ENCODE results near the gene CACNA1A. TPM values are rescaled to one million over a fixed set of nuclear protein-coding genes. Genes with fewer than 3 reads are reported as not detected.

The CACNA1A gene
- total RNA-seq, 2 donors from 2014 or later, result 0.27 to 2.3 TPM

DNA sequence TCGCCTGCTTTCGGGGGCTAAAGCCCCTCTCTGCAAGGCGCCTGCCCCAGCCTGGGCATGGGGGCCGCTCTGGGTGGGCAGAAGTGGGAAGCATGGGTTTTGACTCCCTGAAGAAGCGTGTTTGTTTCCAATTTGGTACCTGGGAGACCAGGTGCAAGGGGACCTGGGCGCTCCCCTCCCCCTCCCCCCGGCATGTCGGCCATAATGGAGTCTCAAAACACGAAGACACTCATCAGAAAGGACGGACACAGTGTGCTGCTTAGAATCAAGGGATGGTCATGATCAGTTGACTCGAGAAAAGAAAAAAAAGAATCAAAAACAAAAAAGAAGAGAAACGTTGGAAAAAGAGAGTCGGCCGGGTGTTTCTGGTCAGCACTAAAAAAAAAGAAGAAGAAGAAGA, 279.3 kb downstream of the CACNA1A start:
- TF ChIP-seq, protein P1, sequence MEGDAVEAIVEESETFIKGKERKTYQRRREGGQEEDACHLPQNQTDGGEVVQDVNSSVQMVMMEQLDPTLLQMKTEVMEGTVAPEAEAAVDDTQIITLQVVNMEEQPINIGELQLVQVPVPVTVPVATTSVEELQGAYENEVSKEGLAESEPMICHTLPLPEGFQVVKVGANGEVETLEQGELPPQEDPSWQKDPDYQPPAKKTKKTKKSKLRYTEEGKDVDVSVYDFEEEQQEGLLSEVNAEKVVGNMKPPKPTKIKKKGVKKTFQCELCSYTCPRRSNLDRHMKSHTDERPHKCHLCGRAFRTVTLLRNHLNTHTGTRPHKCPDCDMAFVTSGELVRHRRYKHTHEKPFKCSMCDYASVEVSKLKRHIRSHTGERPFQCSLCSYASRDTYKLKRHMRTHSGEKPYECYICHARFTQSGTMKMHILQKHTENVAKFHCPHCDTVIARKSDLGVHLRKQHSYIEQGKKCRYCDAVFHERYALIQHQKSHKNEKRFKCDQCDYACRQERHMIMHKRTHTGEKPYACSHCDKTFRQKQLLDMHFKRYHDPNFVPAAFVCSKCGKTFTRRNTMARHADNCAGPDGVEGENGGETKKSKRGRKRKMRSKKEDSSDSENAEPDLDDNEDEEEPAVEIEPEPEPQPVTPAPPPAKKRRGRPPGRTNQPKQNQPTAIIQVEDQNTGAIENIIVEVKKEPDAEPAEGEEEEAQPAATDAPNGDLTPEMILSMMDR (IDR thresholded peaks at IDR 0.05), result no peak
- no peak overlapping the region for H3K27ac ChIP-seq
- no peaks in the 10 kb centered on the region for H3K27me3 ChIP-seq (replicated peaks; ENCODE audit: insufficient read depth)
- no peaks in the 10 kb centered on the region for H3K9me3 ChIP-seq
- peaks cover 0 to 4% of the 10 kb centered on the region in 2 donors for H3K4me1 ChIP-seq (ENCODE audit: control insufficient read depth in 1 of 2, low read depth in 2 of 2)
- no peak for ATAC-seq (ENCODE audit: insufficient number of reproducible peaks, low FRiP score, low read depth)
- DNase-seq (ENCODE audit: low spot score), result no peak
- H3K36me3 ChIP-seq, result no peaks in the 10 kb centered on the region
- H3K4me3 ChIP-seq, result no peak overlapping the region

DNA sequence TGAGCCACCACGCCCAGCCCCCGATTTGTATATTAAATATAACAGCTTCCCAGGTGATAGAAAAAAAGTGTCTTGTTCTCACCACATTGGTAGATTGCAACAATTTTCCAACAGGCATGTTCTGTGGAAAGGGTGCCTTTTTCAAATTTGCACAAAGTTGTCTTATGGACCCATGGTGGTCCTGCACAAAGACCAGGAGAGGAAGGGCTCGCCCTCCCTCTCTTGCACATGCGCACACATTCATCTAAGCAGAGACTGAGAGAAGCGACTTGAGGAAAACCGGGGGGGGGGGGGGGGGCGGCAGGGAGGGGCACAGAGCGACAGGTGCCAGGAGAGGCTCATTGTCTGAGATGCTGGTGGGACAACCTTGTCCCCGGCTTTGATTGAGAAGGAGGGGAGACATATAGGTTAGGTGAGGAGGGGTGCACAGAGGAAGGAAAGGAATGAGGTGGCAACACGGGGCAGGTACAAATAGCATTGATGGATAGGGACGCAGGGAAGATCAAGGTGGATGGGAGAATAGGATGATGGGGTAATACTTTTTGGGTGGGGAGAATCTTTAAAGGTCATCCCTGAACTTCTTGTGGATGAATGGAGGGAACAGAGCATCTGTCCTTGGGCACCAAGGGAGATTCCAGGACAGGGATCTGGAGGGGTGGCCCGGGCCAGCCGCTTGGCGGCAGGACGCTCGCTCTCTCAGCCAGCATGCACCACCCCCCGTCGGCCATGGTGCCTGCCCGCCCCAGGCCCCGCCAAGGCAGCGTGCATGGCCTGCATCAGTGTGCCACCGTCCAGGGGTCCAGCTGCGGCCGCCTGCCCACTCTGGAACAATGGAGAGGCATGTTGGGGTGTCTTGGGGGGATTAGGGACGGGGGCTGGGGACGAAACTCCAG, 280.1 kb downstream of the CACNA1A start:
- Histone ChIP-seq H3K27me3 (replicated peaks; ENCODE audit: insufficient read depth) (no peaks in the 10 kb centered on the region), H3K9me3 (no peaks in the 10 kb centered on the region), H3K36me3 (no peaks in the 10 kb centered on the region), H3K4me3 (no peak overlapping the region), H3K27ac (no peak overlapping the region), H3K4me1 (ENCODE audit: control insufficient read depth in 1 of 2, low read depth in 2 of 2) (no peaks in the 10 kb centered on the region)
- DNase-seq (ENCODE audit: low spot score), result no peak
- ATAC-seq (ENCODE audit: insufficient number of reproducible peaks, low FRiP score, low read depth), result no peak
- TF ChIP-seq, protein P1 (IDR thresholded peaks at IDR 0.05), result no peak

DNA sequence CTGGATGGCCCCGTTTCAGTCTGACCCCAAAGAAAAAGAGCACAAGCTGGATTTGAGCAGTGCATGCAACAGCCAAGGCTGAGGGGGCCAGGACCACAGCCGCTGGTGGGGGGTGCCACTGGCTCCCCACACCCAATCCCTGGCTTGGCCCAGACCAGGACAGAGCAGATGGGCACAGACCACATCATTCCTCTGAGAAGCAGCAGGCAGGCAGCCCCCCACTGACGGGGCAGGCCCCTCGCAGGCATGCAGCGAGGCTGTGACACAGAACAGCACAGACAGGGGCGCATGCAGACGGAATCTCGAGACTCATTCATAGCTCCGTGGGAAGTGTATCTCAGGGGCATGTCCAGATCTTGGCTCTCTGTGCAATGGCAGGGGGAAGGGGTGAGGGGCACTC, 281.2 kb downstream of the CACNA1A start:
- no peaks in the 10 kb centered on the region for H3K27me3 ChIP-seq (replicated peaks; ENCODE audit: insufficient read depth)
- no peak overlapping the region for H3K27ac ChIP-seq
- DNase-seq (ENCODE audit: low spot score), result no peak

DNA sequence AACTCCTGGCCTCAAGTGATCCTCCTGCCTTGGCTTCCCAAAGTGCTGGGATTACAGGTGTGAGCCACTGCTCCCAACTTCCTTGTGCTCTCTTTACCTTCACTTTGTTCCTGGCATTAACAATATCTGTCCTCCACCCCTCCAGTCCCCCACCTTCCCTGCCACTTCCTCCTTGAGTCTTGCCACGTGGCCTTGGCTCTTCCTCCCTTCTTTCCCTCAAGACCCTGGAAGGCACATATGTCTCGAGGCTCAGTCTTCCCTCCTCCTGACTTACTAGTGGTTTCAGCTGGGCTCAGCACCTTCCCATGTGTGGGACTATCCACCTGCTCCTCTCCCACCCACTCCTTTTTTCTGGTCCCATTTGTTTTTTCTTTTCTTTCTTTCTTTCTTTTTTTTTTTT, 285.4 kb downstream of the CACNA1A start:
- TF ChIP-seq, protein P1 (IDR thresholded peaks at IDR 0.05), result no peak
- ATAC-seq (ENCODE audit: insufficient number of reproducible peaks, low FRiP score, low read depth), result no peak
- H3K4me3 ChIP-seq, result no peak overlapping the region
- no peaks in the 10 kb centered on the region for H3K4me1 ChIP-seq (ENCODE audit: control insufficient read depth in 1 of 2, low read depth in 2 of 2)
- H3K9me3 ChIP-seq, result no peaks in the 10 kb centered on the region
- no peak for DNase-seq (ENCODE audit: low spot score)
- H3K36me3 ChIP-seq, result no peaks in the 10 kb centered on the region
- no peak overlapping the region for H3K27ac ChIP-seq
- H3K27me3 ChIP-seq (replicated peaks; ENCODE audit: insufficient read depth), result no peaks in the 10 kb centered on the region

More for the DNA sequence above, 281.2 kb downstream of the CACNA1A start:
- Histone ChIP-seq H3K9me3 (no peaks in the 10 kb centered on the region), H3K36me3 (no peaks in the 10 kb centered on the region), H3K4me3 (no peak overlapping the region), H3K4me1 (ENCODE audit: control insufficient read depth in 1 of 2, low read depth in 2 of 2) (no peaks in the 10 kb centered on the region)
- no peak for ATAC-seq (ENCODE audit: insufficient number of reproducible peaks, low FRiP score, low read depth)
- TF ChIP-seq, protein P1 (IDR thresholded peaks at IDR 0.05), result no peak

DNA sequence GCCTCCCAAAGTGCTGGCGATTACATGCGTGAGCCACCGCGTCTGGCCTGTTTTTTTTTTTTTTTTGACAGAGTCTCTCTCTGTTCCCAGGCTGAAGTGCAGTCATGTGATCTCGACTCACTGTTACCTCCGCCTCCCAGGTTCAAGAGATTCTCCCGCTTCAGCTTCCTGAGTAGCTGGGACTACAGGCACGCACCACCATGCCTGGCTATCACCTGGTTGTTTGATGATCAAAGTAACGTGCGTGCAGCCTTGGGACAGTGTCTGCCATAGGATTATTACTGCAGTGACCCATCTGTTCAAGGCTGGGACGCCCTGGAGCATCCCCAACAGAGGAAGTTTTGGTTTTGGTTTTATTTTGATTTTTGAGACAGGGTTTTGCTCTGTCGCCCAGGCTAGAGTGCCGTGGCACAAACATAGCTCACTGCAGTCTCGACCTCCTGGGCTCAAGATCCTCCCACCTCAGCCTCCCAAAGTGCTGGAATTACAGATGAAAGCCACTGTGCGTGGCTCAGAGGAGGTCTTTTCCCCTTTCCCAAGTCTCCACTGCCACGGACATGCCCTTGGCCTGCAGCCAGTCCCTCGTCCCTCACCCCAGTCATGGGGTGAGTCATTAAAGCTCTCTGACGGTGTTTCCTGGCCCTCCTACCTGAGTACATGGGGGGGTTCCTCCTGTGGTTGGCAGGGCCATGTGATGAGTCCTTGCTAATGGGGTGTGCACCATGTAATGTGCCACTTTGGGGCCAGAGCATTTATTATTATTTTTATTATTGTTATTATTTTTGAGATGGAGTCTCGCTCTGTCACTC, 290.5 kb downstream of the CACNA1A start:
- H3K9me3 ChIP-seq, result no peaks in the 10 kb centered on the region

More for the DNA sequence above, 290.5 kb downstream of the CACNA1A start:
- no peaks in the 10 kb centered on the region for H3K36me3 ChIP-seq
- no peak overlapping the region for H3K4me3 ChIP-seq
- H3K27ac ChIP-seq, result no peak overlapping the region
- H3K4me1 ChIP-seq (ENCODE audit: control insufficient read depth in 1 of 2, low read depth in 2 of 2), result no peaks in the 10 kb centered on the region
- TF ChIP-seq, protein P1 (IDR thresholded peaks at IDR 0.05), result no peak
- DNase-seq (ENCODE audit: low spot score) (no peak), ATAC-seq (ENCODE audit: insufficient number of reproducible peaks, low FRiP score, low read depth) (no peak)
- no peaks in the 10 kb centered on the region for H3K27me3 ChIP-seq (replicated peaks; ENCODE audit: insufficient read depth)

Data from thoracic aorta (tissue), 2 donors.